Measurements from ENCODE around the gene WDR59.
"Not testable (repeated sequence)": the region's sequence is repeated elsewhere in the genome, so short reads cannot be mapped to it uniquely, and the experiment has no call there.

Gene WDR59

GRCh38 chr16:74973304-74973703, 11.6 kb downstream of the WDR59 start:
- DNase-seq (ENCODE audit: low read depth in 3 of 3), result no peak

GRCh38 chr16:74954763-74955162, 30.2 kb downstream of the WDR59 start:
- DNase-seq (ENCODE audit: low read depth in 3 of 3), result no peak

- no peak for DNase-seq (ENCODE audit: low read depth in 3 of 3)
Measured at GRCh38 chr16:74951681-74952080, 33.2 kb downstream of the WDR59 start.

- no peak for DNase-seq (ENCODE audit: low read depth in 3 of 3)
Measured at GRCh38 chr16:74951206-74951605, 33.7 kb downstream of the WDR59 start.

- DNase-seq (ENCODE audit: low read depth in 3 of 3), result no peak
Measured at GRCh38 chr16:74950511-74950910, 34.4 kb downstream of the WDR59 start.

GRCh38 chr16:74949309-74949708, 35.6 kb downstream of the WDR59 start:
- no peak for DNase-seq (ENCODE audit: low read depth in 3 of 3)

- DNase-seq (ENCODE audit: low read depth in 3 of 3), result no peak
Measured at GRCh38 chr16:74944466-74944865, 40.5 kb downstream of the WDR59 start.

GRCh38 chr16:74942977-74943918, 41.7 kb downstream of the WDR59 start:
- DNase-seq (ENCODE audit: low read depth in 3 of 3), result no peak

GRCh38 chr16:74942566-74942965, 42.4 kb downstream of the WDR59 start:
- DNase-seq (ENCODE audit: low read depth in 3 of 3), result no peak

GRCh38 chr16:74939688-74940087, 45.2 kb downstream of the WDR59 start:
- DNase-seq (ENCODE audit: low read depth in 3 of 3), result no peak

- DNase-seq (ENCODE audit: low read depth in 3 of 3), result no peak
Measured at GRCh38 chr16:74936902-74937560, 47.9 kb downstream of the WDR59 start.

GRCh38 chr16:74931445-74931844, 53.5 kb downstream of the WDR59 start:
- no peak for DNase-seq (ENCODE audit: low read depth in 3 of 3)

- DNase-seq (ENCODE audit: low read depth in 3 of 3), result no peak
Measured at GRCh38 chr16:74929636-74930035, 55.3 kb downstream of the WDR59 start.

GRCh38 chr16:74926805-74927204, 58.1 kb downstream of the WDR59 start:
- DNase-seq (ENCODE audit: low read depth in 3 of 3), result no peak

GRCh38 chr16:74923766-74924460, 61.0 kb downstream of the WDR59 start:
- DNase-seq (ENCODE audit: low read depth in 3 of 3), result no peak

GRCh38 chr16:74922150-74923138, 62.5 kb downstream of the WDR59 start:
- DNase-seq (ENCODE audit: low read depth in 3 of 3), result no peak

- no peak for DNase-seq (ENCODE audit: low read depth in 3 of 3)
Measured at GRCh38 chr16:74921051-74921450, 63.9 kb downstream of the WDR59 start.

- DNase-seq (ENCODE audit: low read depth in 3 of 3), result no peak
Measured at GRCh38 chr16:74909665-74910064, 75.3 kb downstream of the WDR59 start.

GRCh38 chr16:74908759-74909158, 76.2 kb downstream of the WDR59 start:
- not testable (repeated sequence) for DNase-seq (ENCODE audit: low read depth in 3 of 3)

GRCh38 chr16:74903901-74904678, 80.8 kb downstream of the WDR59 start:
- no peak for DNase-seq (ENCODE audit: low read depth in 3 of 3)
